ENCODE measurements around the gene CDH12.
"Not testable (repeated sequence)": the region's sequence is repeated elsewhere in the genome, so short reads cannot be mapped to it uniquely, and the experiment has no call there.

- not testable (repeated sequence) for TF ChIP-seq CTCF (IDR thresholded peaks at IDR 0.05; ENCODE audit: insufficient read depth, low read depth, low read length); EZH2 (IDR thresholded peaks at IDR 0.05; ENCODE audit: insufficient read depth, low read length)
Measured at GRCh38 chr5:21985799-21986198, 867.3 kb downstream of the CDH12 start.
